ENCODE measurements around the gene C2CD4D.
"Not testable (repeated sequence)": the region's sequence is repeated elsewhere in the genome, so short reads cannot be mapped to it uniquely, and the experiment has no call there.

DNA sequence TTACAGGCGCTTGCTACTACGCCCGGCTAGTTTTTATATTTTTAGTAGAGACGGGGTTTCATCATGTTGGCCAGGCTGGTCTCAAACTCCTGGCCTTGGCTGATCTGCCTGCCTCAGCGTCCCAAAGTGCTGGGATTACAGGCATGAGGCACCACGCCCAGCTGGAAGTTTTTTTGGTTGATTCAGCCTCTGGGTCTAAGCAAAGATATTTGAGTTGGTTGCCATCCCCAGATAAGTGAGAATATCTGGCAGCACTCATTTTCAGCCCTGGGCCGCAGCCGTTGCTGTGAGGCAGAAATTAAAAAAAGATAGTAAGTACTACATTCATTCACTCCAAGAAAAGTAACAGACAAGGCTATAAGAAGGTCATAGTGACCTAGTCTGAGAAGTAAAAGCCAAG is 15.9 kb upstream of the C2CD4D start:
- not testable (repeated sequence) for TF ChIP-seq CTCF (IDR thresholded peaks at IDR 0.05 in 8 of 11, conservative IDR thresholded peaks at IDR 0.05 in 3 of 11); POLR2A (IDR thresholded peaks at IDR 0.05); POLR2AphosphoS5 (IDR thresholded peaks at IDR 0.05)

All from spleen (tissue), 7 donors.